ENCODE results near the gene LAMC3. TPM values are rescaled to one million over a fixed set of nuclear protein-coding genes. Genes with fewer than 3 reads are reported as not detected.

Gene LAMC3
- total RNA-seq: under 1 TPM; 0.19 to 0.20 TPM

DNA sequence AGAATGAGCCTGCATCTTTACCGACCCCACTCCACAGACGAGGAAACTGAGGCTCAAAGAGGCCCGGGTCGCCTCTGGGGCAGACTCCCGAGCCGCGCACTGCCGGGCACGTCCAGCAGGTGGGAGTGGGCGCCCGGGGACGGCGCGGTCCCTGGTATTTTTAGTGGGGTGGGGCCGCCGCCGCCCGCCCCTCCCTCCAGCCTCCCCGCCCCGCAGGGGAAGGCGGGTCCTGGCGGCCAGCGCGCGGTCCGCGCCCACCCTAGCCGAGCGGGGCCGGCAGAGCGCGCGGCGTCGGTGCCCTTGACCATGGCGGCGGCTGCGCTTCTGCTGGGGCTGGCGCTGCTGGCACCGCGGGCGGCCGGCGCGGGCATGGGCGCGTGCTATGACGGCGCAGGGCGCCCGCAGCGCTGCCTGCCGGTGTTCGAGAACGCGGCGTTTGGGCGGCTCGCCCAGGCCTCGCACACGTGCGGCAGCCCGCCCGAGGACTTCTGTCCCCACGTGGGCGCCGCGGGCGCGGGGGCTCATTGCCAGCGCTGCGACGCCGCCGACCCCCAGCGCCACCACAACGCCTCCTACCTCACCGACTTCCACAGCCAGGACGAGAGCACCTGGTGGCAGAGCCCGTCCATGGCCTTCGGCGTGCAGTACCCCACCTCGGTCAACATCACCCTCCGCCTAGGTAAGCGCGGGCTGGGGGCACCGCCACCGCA, at the start of gene LAMC3:
LAMC3 (plus strand) TSS at position 266 of the 710 bp plus-strand sequence; CDS start at position 307, 41 bp downstream.
- DNase-seq: no peak
- Mint-ChIP-seq H3K27me3 (peaks cover 36% of the 10 kb centered on the region), H3K9me3 (no peaks in the 10 kb centered on the region), H3K4me3 (no peak within 1 kb of the TSS), H3K36me3 (no peaks in the 10 kb centered on the region), H3K27ac (no peak within 1 kb of the TSS), H3K4me1 (no peaks in the 10 kb centered on the region)
- ATAC-seq (ENCODE audit: low read depth): peak; percentile 22
- POLR2A ChIA-PET: no interaction called here

DNA sequence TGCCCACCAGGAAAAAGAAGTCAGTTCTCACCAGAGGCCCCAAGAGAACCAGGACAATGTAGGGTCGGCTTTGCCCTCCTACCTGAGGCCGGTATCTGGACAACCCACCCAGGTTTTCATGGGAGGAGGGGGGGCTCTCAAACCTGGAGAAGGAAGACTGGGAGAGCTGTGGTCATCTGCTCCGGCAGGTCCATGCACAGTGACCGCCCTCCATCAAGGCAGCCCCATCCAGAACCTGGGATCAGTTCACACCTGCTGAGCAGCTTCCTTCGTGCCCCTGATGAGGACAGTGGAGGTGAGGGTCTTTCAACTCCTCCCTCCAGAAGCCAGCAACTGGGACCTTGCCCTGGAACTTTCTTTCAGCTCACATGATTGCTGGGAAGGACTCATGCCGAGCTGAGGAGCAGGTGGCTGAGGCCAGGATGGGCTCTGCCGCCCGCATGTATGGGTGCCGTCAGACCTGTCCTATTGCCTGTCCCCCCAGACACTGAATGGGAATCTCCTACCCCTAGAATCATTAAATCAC, 49.1 kb upstream of the LAMC3 start:
- Mint-ChIP-seq H3K27ac (no peak overlapping the region), H3K4me3 (no peak overlapping the region), H3K9me3 (peaks cover 5% of the 10 kb centered on the region), H3K36me3 (peaks cover 3% of the 10 kb centered on the region), H3K27me3 (peaks cover 3% of the 10 kb centered on the region), H3K4me1 (no peaks in the 10 kb centered on the region)
- POLR2A ChIA-PET: no interaction called here
- no peak for ATAC-seq (ENCODE audit: low read depth)
- DNase-seq: no peak

DNA sequence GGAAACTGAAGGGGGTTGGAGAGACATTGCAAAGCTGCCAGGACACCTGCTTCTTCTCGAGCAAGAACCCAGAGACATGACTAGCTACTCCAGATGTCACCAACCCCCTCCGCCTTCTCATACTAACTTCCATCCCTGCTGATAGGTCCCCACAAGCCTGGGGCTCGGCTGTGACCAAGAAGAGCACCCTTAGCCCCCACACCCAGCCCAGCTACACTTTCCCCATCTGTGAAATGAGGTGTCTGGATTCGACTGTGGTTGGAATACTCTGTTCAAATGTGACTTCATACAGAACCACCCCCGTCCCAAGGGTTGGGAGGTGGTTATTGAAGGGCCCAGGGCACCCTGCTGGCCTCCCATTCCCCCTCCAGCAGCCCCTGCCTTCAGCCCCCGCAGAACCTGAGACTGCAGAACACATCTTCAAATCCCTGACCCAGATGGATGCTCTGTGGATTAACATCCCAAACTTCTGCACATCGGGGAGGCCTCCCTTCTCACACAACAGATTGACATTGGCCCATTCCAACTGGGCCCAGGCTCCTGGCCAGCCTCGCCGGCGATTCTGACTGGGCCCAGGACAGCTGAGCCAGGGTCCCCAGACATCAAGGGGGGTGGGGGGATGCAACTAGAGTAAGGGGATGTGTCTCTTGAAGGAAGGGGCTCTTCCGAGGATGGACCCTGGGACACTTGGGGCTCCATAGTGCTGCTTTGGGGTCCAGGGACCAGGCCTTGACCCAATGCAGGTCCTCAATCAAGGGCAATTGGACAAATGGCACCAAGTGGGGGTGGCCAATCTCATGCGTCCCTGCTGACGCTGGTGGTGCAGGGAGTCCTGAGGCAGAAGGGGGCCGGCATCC, 48.2 kb upstream of the LAMC3 start:
- POLR2A ChIA-PET: no interaction called here
- Mint-ChIP-seq H3K4me1 (peaks cover 4% of the 10 kb centered on the region), H3K9me3 (peaks cover 5% of the 10 kb centered on the region), H3K4me3 (no peak overlapping the region), H3K27ac (no peak overlapping the region), H3K36me3 (peaks cover 3% of the 10 kb centered on the region), H3K27me3 (peaks cover 3% of the 10 kb centered on the region)
- no peak for ATAC-seq (ENCODE audit: low read depth)
- no peak for DNase-seq

DNA sequence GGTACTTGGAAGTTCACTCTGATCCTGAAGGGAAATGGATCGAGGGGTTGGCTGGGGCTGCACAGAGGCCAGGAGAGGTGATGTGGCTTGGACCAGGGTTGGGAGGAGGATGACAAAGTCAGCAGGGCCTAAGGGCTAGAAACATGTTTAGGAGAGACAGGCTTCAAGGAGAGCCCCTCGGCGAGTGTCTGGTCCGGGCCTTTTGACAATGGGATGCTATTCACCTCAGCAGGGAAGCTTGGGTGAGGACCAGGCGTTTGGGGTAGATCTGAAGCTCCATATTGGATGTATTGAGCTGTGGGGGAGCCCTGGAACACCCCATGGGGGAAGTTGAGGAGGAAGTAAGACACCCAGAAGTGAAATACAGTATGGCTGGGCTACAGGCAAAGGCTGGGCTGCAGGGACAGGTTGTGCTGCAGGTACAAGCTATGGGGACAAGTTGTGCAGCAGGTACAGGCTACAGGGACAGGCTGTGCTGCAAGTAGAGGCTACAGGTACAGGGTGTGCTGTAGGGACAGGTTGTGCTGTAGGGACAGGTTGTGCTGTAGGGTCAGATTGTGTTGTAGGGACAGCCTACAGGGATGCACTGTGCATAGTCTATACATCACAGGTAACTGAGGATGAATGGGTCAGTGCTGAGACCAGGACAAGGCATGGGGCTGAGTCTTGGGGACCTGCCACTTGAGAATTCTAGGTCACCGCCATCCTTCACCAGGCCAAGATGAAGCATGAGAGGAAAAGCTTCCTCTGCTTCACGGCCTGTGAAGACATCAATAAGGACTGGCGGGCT, 47.3 kb upstream of the LAMC3 start:
- H3K4me1 Mint-ChIP-seq: peaks cover 4% of the 10 kb centered on the region
- H3K4me3 Mint-ChIP-seq: no peak overlapping the region
- ATAC-seq (ENCODE audit: low read depth) (no peak), DNase-seq (no peak)
- H3K9me3 Mint-ChIP-seq: peaks cover 5% of the 10 kb centered on the region
- no peaks in the 10 kb centered on the region for H3K27me3 Mint-ChIP-seq
- peaks cover 3% of the 10 kb centered on the region for H3K36me3 Mint-ChIP-seq
- H3K27ac Mint-ChIP-seq: no peak overlapping the region
- POLR2A ChIA-PET: no interaction called here

DNA sequence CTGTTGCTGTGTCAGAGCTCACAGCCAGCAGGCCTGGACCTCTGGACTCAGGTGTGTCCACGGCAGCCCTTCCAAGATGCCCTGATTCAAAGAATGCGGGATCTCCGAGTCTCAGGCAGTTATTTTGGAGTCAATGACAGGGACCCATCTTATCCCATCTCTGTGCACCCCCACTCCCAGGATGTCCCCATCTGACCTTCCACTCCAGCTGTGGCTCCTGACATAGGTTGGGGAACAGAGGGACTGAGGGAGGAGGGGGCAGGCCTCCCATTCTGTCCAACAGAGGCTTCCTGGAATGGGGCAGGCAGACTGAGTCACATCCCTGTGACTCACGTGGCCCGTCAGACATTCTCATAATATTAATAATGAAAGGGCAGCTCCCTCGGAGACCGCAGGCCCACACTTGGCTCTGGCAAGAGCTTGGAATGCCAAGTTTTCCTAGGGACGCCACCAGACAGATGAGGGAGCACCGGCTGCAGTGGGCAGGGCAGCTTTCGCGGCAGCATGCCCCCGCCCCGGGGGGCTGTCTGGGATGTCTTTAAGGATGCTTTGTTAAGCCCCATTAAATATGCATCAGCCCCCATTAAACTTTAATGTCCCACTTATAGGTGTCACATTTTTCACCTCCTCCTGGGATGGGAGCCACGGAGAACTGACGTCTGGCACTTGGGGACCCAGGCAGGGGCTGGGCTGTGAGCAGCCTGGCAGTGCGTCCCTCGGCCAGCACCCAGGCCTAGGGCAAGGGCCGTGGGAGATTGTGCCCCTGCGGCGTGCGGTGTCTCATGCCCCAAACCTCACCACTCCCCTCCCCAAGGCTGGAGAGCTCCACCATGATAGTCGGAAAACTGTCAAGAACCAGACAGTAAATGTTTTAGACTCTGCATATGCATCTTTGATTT, 46.3 kb upstream of the LAMC3 start:
- no peaks in the 10 kb centered on the region for H3K27me3 Mint-ChIP-seq
- no peak for DNase-seq
- no peak for ATAC-seq (ENCODE audit: low read depth)

DNA sequence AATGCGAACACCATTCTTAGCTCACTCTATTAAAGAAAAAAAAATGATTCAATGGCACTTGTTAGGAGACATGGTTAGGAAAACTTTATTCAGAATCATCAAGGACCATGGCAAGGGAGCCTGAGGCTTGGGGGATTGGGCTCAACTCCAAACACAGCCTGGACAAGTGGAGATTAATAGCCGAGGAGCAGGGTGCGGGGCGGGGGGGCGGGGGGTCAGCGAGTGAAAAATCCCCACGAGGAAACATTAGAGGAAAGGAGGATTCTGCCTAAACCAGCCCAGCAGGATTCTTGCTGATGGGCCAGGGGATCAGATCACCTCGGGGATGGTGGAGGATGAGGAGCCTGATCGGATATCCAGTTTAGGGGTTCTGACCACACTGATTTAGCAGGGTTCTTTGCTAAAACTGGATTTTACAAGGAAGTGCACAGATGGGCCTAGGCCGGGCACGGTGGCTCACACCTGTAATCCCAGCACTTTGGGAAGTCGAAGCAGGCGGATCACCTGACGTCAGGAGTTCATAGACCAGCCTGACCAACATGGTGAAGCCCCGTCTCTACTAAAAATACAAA, 45.6 kb upstream of the LAMC3 start:
- no peak for ATAC-seq (ENCODE audit: low read depth)
- no peak overlapping the region for H3K27ac Mint-ChIP-seq
- POLR2A ChIA-PET: no interaction called here
- peaks cover 4% of the 10 kb centered on the region for H3K4me1 Mint-ChIP-seq
- no peak overlapping the region for H3K4me3 Mint-ChIP-seq
- no peaks in the 10 kb centered on the region for H3K27me3 Mint-ChIP-seq
- H3K9me3 Mint-ChIP-seq: peaks cover 5% of the 10 kb centered on the region
- no peak for DNase-seq
- peaks cover 3% of the 10 kb centered on the region for H3K36me3 Mint-ChIP-seq

More for the DNA sequence above, 46.3 kb upstream of the LAMC3 start:
- Mint-ChIP-seq H3K4me3 (no peak overlapping the region), H3K27ac (no peak overlapping the region), H3K9me3 (peaks cover 5% of the 10 kb centered on the region), H3K36me3 (peaks cover 3% of the 10 kb centered on the region), H3K4me1 (peaks cover 4% of the 10 kb centered on the region)
- POLR2A ChIA-PET: no interaction called here

DNA sequence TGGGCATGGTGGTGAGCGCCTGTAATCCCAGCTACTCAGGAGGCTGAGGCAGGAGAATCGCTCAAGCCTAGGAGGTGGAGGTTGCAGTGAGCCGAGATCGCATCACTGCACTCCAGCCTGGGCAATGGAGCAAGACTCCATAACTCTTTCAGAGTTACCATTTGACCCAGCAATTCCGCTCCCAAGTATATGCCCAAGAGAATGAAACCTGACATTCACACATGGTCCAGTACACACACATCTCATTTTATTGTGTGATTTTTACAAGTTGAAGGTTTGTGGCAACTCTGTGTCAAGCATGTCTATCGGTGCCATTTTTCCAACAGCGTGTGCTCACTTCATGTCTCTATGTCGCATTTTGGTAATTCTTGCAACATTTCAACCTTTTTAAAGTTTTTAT, 45.1 kb upstream of the LAMC3 start:
- H3K36me3 Mint-ChIP-seq: peaks cover under 1% of the 10 kb centered on the region
- H3K9me3 Mint-ChIP-seq: peaks cover 3% of the 10 kb centered on the region
- DNase-seq: no peak
- POLR2A ChIA-PET: no interaction called here
- H3K27me3 Mint-ChIP-seq: no peaks in the 10 kb centered on the region
- no peak overlapping the region for H3K4me3 Mint-ChIP-seq
- H3K27ac Mint-ChIP-seq: no peak overlapping the region
- H3K4me1 Mint-ChIP-seq: peaks cover 4% of the 10 kb centered on the region
- no peak for ATAC-seq (ENCODE audit: low read depth)

DNA sequence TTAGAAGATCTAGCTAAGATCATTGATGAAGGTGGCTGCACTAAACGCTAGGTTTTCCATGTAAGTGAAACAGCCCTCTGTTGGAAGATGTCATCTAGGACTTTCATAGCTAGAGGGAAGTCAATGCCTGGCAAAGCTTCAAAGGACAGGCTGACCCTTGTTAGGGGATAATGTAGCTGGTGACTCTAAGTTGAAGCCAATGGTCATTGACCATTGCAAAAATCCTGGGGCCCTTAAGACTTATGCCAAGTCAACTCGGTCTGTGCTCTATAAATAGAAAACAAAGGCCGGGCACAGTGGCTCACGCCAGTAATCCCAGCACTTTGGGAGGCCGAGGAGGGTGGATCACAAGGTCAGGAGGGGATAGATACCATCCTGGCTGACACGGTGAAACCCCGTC, 43.3 kb upstream of the LAMC3 start:
- H3K27ac Mint-ChIP-seq: no peak overlapping the region
- POLR2A ChIA-PET: no interaction called here
- peaks cover 4% of the 10 kb centered on the region for H3K4me1 Mint-ChIP-seq
- DNase-seq (no peak), ATAC-seq (ENCODE audit: low read depth) (no peak)
- no peak overlapping the region for H3K4me3 Mint-ChIP-seq
- H3K9me3 Mint-ChIP-seq: no peaks in the 10 kb centered on the region
- H3K36me3 Mint-ChIP-seq: no peaks in the 10 kb centered on the region
- peaks cover 3% of the 10 kb centered on the region for H3K27me3 Mint-ChIP-seq

DNA sequence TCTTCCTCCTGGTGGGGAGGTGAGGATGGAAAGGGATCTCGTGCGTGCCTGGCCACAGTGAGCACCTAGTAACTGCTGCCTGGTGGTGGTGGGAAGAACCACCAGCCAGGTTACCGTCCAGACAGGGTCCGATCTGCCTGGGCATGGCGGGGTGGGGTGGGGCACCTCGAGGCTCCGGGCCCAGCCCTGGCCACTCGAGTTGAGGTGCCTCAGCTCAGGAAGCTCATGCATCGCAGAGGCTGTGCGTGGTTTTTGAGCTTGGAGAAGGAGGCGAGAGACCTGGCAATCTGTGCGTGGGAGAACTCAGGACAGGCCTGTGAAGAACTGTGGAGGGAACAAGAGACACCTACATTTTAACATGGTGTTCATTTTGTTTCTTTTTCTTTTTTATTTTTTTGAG, 38.9 kb upstream of the LAMC3 start:
- peaks cover 4% of the 10 kb centered on the region for H3K4me1 Mint-ChIP-seq
- POLR2A ChIA-PET: no interaction called here

DNA sequence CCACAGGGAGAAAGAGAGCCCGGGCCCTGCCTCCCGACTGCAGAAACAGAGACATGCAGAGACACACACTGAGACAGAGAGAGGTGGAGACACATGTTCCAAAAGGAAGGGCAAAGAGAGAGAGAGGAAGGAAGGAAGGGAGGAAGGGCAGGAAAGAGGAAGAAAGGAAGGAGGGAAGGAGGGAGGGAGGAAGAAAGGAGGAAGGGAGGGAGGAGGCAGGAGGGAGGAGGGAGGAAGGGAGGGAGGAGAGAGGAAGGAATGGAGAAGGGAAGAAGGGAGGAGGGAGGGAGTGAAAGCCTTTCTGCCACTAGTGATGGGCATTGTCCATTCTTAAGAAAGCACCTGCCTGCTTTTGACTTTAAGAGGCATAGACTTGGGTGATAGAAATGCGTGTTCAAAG, 38.1 kb upstream of the LAMC3 start:
- Mint-ChIP-seq H3K4me1 (no peaks in the 10 kb centered on the region), H3K9me3 (no peaks in the 10 kb centered on the region), H3K36me3 (no peaks in the 10 kb centered on the region), H3K27ac (no peak overlapping the region), H3K27me3 (peaks cover 6% of the 10 kb centered on the region), H3K4me3 (no peak overlapping the region)
- POLR2A ChIA-PET: no interaction called here
- DNase-seq: no peak
- no peak for ATAC-seq (ENCODE audit: low read depth)

More for the DNA sequence above, 38.9 kb upstream of the LAMC3 start:
- ATAC-seq (ENCODE audit: low read depth) (no peak), DNase-seq (no peak)
- no peak overlapping the region for H3K4me3 Mint-ChIP-seq
- peaks cover 6% of the 10 kb centered on the region for H3K27me3 Mint-ChIP-seq
- H3K9me3 Mint-ChIP-seq: no peaks in the 10 kb centered on the region
- H3K27ac Mint-ChIP-seq: no peak overlapping the region
- H3K36me3 Mint-ChIP-seq: no peaks in the 10 kb centered on the region

DNA sequence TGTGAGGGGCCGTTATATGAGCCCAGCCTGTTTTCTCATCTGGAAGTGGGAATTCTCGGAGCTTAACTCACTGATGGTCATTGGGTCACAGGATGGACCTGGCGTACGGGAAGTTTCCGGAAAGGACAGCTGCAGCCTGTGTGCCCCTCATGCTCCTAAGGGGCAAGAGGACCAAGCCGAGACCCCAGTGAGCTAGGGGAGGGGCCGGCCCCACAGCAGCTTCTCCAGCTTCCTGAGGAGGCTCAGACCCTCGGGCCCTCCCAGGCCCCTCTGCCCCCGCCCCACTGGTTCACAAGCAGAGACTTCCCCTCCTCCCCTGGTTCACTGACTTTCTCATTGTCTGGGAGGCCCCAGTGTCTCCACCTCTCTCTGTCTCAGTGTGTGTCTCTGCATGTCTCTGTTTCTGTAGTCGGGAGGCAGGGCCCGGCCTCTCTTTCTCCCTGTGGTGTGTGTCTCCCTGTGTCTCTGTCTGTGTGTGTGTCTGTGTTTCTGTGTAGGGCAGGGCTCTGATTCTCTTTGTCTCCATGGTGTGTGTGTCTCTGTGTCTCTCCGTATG, 37.6 kb upstream of the LAMC3 start:
- H3K27me3 Mint-ChIP-seq: peaks cover 6% of the 10 kb centered on the region
- no peak for ATAC-seq (ENCODE audit: low read depth)
- no peak overlapping the region for H3K4me3 Mint-ChIP-seq
- no peaks in the 10 kb centered on the region for H3K4me1 Mint-ChIP-seq
- H3K36me3 Mint-ChIP-seq: no peaks in the 10 kb centered on the region
- no peaks in the 10 kb centered on the region for H3K9me3 Mint-ChIP-seq
- POLR2A ChIA-PET: no interaction called here
- no peak overlapping the region for H3K27ac Mint-ChIP-seq
- no peak for DNase-seq

DNA sequence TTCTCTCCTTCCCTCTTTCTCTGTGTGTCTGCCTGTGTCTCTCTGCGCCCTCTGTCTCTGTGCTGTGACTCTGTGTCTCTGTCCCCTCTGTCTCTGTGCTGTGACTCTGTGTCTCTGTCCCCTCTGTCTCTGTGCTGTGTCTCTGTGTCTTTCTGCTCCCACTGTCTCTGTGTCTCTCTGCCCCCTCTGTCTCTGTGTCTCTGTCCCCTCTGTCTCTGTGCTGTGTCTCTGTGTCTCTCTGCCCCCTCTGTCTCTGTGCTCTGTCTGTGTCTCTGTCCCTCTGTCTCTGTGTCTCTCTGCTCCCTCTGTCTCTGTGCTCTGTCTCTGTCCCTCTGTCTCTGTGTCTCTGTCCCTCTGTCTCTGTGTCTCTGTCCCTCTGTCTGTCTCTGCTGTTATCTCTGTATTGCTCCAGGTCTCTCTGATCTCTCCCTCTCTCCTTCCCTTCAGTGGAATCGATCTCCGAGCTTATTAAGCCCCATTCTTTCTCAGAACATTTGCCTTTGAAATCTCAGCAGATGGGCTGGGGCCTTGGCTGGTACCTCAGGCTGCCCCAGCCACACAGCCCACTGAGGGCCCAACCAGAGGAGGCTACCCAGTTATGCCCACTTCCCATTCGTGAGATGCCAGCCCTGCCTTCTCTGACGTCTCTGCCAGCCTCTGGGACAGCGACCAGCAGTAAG, 36.6 kb upstream of the LAMC3 start:
- Mint-ChIP-seq H3K36me3 (no peaks in the 10 kb centered on the region), H3K27me3 (peaks cover 6% of the 10 kb centered on the region), H3K9me3 (no peaks in the 10 kb centered on the region), H3K4me1 (no peaks in the 10 kb centered on the region), H3K4me3 (no peak overlapping the region), H3K27ac (no peak overlapping the region)
- ATAC-seq (ENCODE audit: low read depth) (no peak), DNase-seq (no peak)
- POLR2A ChIA-PET: no interaction called here
